ENCODE results near the gene UXS1. TPM values are rescaled to one million over a fixed set of nuclear protein-coding genes. Genes with fewer than 3 reads are reported as not detected.

Gene UXS1
- total RNA-seq, 1 experiment from 2014 or later, result 46.3 TPM

- no peak overlapping the region for H2BK20ac ChIP-seq (ENCODE audit: low read depth, low read length, poor library complexity, severe bottlenecking)
- Mint-ChIP-seq H3K36me3 (ENCODE audit: insufficient read depth in 1 of 3, low read depth in 3 of 3) (peaks cover 14 to 39% (median 30%) of the 10 kb centered on the region in 3 experiments; a peak in 6 of 7 replicates), H3K9me3 (no peaks in the 10 kb centered on the region), H3K27ac (peak overlapping the region in 1 of 3 experiments; percentile 88; a peak in 1 of 7 replicates), H3K4me3 (no peak overlapping the region), H3K27me3 (ENCODE audit: low read depth) (no peaks in the 10 kb centered on the region), H3K4me1 (peaks cover 21 to 39% of the 10 kb centered on the region in 2 experiments)
- H3K4me1 ChIP-seq (ENCODE audit: insufficient read depth, low read length), result no peaks in the 10 kb centered on the region; the same call in 1 of the 2 replicates
- H2BK15ac ChIP-seq (ENCODE audit: low read depth, low read length), result no peak overlapping the region
- no peak overlapping the region for H4K8ac ChIP-seq (replicated peaks; ENCODE audit: insufficient read length, low read depth, low read length)
- no peak overlapping the region for H3K4me2 ChIP-seq (ENCODE audit: insufficient read depth, insufficient read length, low read length)
- no peaks in the 10 kb centered on the region for H3K79me1 ChIP-seq (ENCODE audit: insufficient read depth, low read depth, low read length, poor library complexity, severe bottlenecking)
- H2AK5ac ChIP-seq (ENCODE audit: insufficient read length, low read length), result no peak overlapping the region
- WGBS (ENCODE audit: extremely low coverage, insufficient read length, low lambda C conversion rate), result no CpG with 5 or more reads among the region's 7 CpGs
- no peak overlapping the region for H3K4ac ChIP-seq (ENCODE audit: low read depth, low read length)
- peak; percentile 51 for DNase-seq
- no peak overlapping the region for H4K91ac ChIP-seq (ENCODE audit: insufficient read length, low read depth, low read length)
- H2AFZ ChIP-seq (ENCODE audit: low read length), result no peak overlapping the region
- H2BK5ac ChIP-seq (ENCODE audit: insufficient read length, low read length), result no peak overlapping the region
- no peaks in the 10 kb centered on the region for H3K9me3 ChIP-seq (ENCODE audit: control insufficient read depth, low read depth, low read length)
- H3K9ac ChIP-seq (ENCODE audit: extremely low read depth, insufficient read length, low read length), result no peak overlapping the region
- H3K23ac ChIP-seq (ENCODE audit: insufficient read length, low read depth, low read length), result no peak overlapping the region
- no peak overlapping the region for H3K18ac ChIP-seq (ENCODE audit: insufficient read length, low read depth, low read length)
- 0 out of 2 replicates have a peak, but pooled peaks cover 2% of the 10 kb centered on the region for H3K79me2 ChIP-seq (ENCODE audit: insufficient read depth, low read length)
- no peak overlapping the region for H3K14ac ChIP-seq (ENCODE audit: insufficient read depth, low read length)
- H3K27ac ChIP-seq (ENCODE audit: insufficient read length, low read depth, low read length), result no peak overlapping the region
- no peak overlapping the region for H2BK12ac ChIP-seq (ENCODE audit: insufficient read length, low read depth, low read length)
- no peak overlapping the region for H3T11ph ChIP-seq (ENCODE audit: low read length)
- no peak overlapping the region for H2BK120ac ChIP-seq (ENCODE audit: low read depth, low read length, poor library complexity, severe bottlenecking)
- no peaks in the 10 kb centered on the region for H3K23me2 ChIP-seq (ENCODE audit: insufficient read length, low read depth, low read length, poor library complexity, severe bottlenecking)
- TF ChIP-seq CTCF (conservative IDR thresholded peaks at IDR 0.05), result no peak
- no peaks in the 10 kb centered on the region for H3K27me3 ChIP-seq (ENCODE audit: insufficient read depth, low read length)
- no peak overlapping the region for H4K5ac ChIP-seq (ENCODE audit: insufficient read length, low read depth, low read length)
- no peak overlapping the region for H3K56ac ChIP-seq (ENCODE audit: insufficient read length, low read depth, low read length)
- H4K20me1 ChIP-seq (ENCODE audit: control insufficient read depth, insufficient read depth, insufficient read length), result no peaks in the 10 kb centered on the region
Measured at GRCh38 chr2:106143495-106144215, 50.4 kb downstream of the UXS1 start.
